GM12801 (cell line): ENCODE measurements around the gene P2RX3.

Source experiments
- CTCF ChIP-seq: IDR thresholded peaks from one replicate; pipeline ENCODE4 v1.5.1; 2011; ENCODE audit warnings: control low read depth; ENCODE audit not compliant: insufficient read length; ENCODE audit errors: extremely low read depth

The P2RX3 gene

GRCh38 chr11:57375490-57375889 is 37.3 kb downstream of the P2RX3 start:
- TF ChIP-seq CTCF, result no peak

- no peak for TF ChIP-seq CTCF
Observed at GRCh38 chr11:57376095-57377090, 38.2 kb downstream of the P2RX3 start.

- TF ChIP-seq CTCF, result no peak
Observed at GRCh38 chr11:57377107-57377506, 39.0 kb downstream of the P2RX3 start.

- TF ChIP-seq CTCF, result no peak
Observed at GRCh38 chr11:57378186-57378585, 40.0 kb downstream of the P2RX3 start.

- no peak for TF ChIP-seq CTCF
Observed at GRCh38 chr11:57379732-57380131, 41.6 kb downstream of the P2RX3 start.

- no peak for TF ChIP-seq CTCF
Observed at GRCh38 chr11:57380975-57381374, 42.8 kb downstream of the P2RX3 start, which contains the start of gene PRG3. TSS of gene PRG3 (minus strand) at chr11:57381150. CDS start at chr11:57380708, 442 bp downstream.

- TF ChIP-seq CTCF, result no peak
Observed at GRCh38 chr11:57386178-57386940, 48.2 kb downstream of the P2RX3 start.
